Measurements from ENCODE around the gene ALG9.

DNA sequence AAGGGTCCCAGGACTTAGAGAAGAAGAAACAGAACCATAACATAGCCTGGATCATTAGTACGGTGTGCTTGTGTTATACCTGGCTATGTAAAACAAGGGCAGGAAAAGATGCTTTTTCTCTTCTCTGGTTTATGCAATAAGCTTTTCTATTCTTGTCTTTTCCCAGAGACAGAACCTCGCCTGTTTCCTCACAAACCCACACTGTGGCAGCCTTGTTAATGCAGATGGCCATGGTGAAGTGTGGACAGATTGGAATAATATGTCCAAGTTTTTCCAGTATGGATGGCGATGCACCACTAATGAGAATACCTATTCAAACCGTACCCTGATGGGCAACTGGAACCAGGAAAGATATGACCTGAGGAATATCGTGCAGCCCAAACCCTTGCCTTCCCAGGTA, 10.8 kb upstream of the ALG9 start:
- TF ChIP-seq, protein P1, sequence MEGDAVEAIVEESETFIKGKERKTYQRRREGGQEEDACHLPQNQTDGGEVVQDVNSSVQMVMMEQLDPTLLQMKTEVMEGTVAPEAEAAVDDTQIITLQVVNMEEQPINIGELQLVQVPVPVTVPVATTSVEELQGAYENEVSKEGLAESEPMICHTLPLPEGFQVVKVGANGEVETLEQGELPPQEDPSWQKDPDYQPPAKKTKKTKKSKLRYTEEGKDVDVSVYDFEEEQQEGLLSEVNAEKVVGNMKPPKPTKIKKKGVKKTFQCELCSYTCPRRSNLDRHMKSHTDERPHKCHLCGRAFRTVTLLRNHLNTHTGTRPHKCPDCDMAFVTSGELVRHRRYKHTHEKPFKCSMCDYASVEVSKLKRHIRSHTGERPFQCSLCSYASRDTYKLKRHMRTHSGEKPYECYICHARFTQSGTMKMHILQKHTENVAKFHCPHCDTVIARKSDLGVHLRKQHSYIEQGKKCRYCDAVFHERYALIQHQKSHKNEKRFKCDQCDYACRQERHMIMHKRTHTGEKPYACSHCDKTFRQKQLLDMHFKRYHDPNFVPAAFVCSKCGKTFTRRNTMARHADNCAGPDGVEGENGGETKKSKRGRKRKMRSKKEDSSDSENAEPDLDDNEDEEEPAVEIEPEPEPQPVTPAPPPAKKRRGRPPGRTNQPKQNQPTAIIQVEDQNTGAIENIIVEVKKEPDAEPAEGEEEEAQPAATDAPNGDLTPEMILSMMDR (IDR thresholded peaks at IDR 0.05) = no peak
- no peak for TF ChIP-seq POLR2A (IDR thresholded peaks at IDR 0.05)

All from tibial nerve (tissue), 3 donors.